HEK293 (cell line): ENCODE measurements around the gene C7orf33.

Experiments used
- CTCF ChIA-PET: fragments of 350-600 bp; formaldehyde crosslinking; extraction: SDS; loops from one replicate; lab custom pipeline; 2021; ENCODE audit warnings: antibody characterized with exemption; lab: Yijun Ruan, JAX
- POLR2A ChIA-PET: fragments of 300-600 bp; formaldehyde crosslinking; extraction: SDS; loops from one replicate; lab custom pipeline; 2020; ENCODE audit warnings: antibody characterized with exemption, inconsistent platforms; lab: Yijun Ruan, JAX
- H3K27ac ChIP-seq: fragments of 200-500 bp; sonication (Bioruptor generic); 2 replicates; pipeline ENCODE4 v1.5.1; 2014; ENCODE audit warnings: low read depth, low read length, control low read depth, inconsistent platforms; ENCODE audit errors: extremely low read depth
- H3K36me3 ChIP-seq, 2 experiments: fragments of 200-500 bp in 1 of 2; sonication (Bioruptor generic) in 1 of 2; 1 replicate in 1 of 2; 2 replicates in 1 of 2; pipeline ENCODE4 v1.5.1; 2014 to 2017; ENCODE audit warnings: inconsistent platforms in 2 of 2, low read length in 2 of 2; ENCODE audit not compliant: control insufficient read depth in 2 of 2, insufficient read depth in 1 of 2
- H3K4me1 ChIP-seq: fragments of 200-500 bp; sonication (Bioruptor generic); 2 replicates; pipeline ENCODE4 v1.5.1; 2014; ENCODE audit warnings: mild to moderate bottlenecking, low read length, inconsistent platforms; ENCODE audit not compliant: control insufficient read depth, insufficient read depth
- H3K4me3 ChIP-seq: 2 replicates; pipeline ENCODE4 v1.5.1; 2011; ENCODE audit warnings: low read depth, mild to moderate bottlenecking, control low read depth, low read length, moderate library complexity
- H3K9me3 ChIP-seq: fragments of 200-500 bp; sonication (Bioruptor generic); 2 replicates; pipeline ENCODE4 v1.5.1; 2014; ENCODE audit warnings: low read depth, low read length, inconsistent platforms; ENCODE audit not compliant: control insufficient read depth, insufficient read depth
- BCL11B ChIP-seq: fragments of 450-650 bp; formaldehyde crosslinking; IDR thresholded peaks from 2 replicates; pipeline ENCODE4 v1.5.1; 2016; ENCODE audit warnings: low read depth, missing biosample characterization, missing genetic modification characterization
- BCL6B ChIP-seq: fragments of 450-650 bp; formaldehyde crosslinking; IDR thresholded peaks from 2 replicates; pipeline ENCODE4 v1.5.1; 2017; ENCODE audit warnings: missing biosample characterization, missing genetic modification characterization
- IKZF3 ChIP-seq: fragments of 450-650 bp; IDR thresholded peaks from 2 replicates; pipeline ENCODE4 v1.5.0; 2018; ENCODE audit warnings: missing biosample characterization, mild to moderate bottlenecking, missing genetic modification characterization, moderate library complexity
- KLF8 ChIP-seq: fragments of 450-650 bp; formaldehyde crosslinking; IDR thresholded peaks from 2 replicates; pipeline ENCODE4 v1.5.1; 2016; ENCODE audit warnings: missing biosample characterization, missing genetic modification characterization
- MZF1 ChIP-seq: fragments of 450-650 bp; formaldehyde crosslinking; IDR thresholded peaks from 2 replicates; pipeline ENCODE4 v1.5.1; 2017; ENCODE audit warnings: missing biosample characterization, missing genetic modification characterization, borderline replicate concordance
- OSR2 ChIP-seq: fragments of 450-650 bp; formaldehyde crosslinking; IDR thresholded peaks from 2 replicates; pipeline ENCODE4 v1.5.1; 2016; ENCODE audit warnings: missing biosample characterization, missing genetic modification characterization
- PATZ1 ChIP-seq: fragments of 450-650 bp; formaldehyde crosslinking; IDR thresholded peaks from 2 replicates; pipeline ENCODE4 v1.5.1; 2016; ENCODE audit warnings: missing biosample characterization, missing genetic modification characterization
- PBX3 ChIP-seq: sonication (generic); formaldehyde crosslinking; IDR thresholded peaks from 2 replicates; pipeline ENCODE4 v1.8.1; 2022; ENCODE audit warnings: mild to moderate bottlenecking, moderate library complexity, missing genetic modification reagents
- PRDM6 ChIP-seq: fragments of 450-650 bp; formaldehyde crosslinking; IDR thresholded peaks from 2 replicates; pipeline ENCODE4 v1.5.1; 2017; ENCODE audit warnings: missing biosample characterization, missing genetic modification characterization
- SCRT2 ChIP-seq: fragments of 450-650 bp; formaldehyde crosslinking; IDR thresholded peaks from 2 replicates; pipeline ENCODE4 v1.5.1; 2016; ENCODE audit warnings: missing biosample characterization, missing genetic modification characterization
- SP3 ChIP-seq: fragments of 450-650 bp; formaldehyde crosslinking; IDR thresholded peaks from 2 replicates; pipeline ENCODE4 v1.5.1; 2016; ENCODE audit warnings: missing biosample characterization, missing genetic modification characterization
- ZNF341 ChIP-seq: fragments of 450-650 bp; formaldehyde crosslinking; IDR thresholded peaks from 2 replicates; pipeline ENCODE4; 2016; ENCODE audit warnings: low read depth, missing biosample characterization, missing genetic modification characterization
- ZNF404 ChIP-seq: fragments of 450-650 bp; formaldehyde crosslinking; IDR thresholded peaks from 2 replicates; pipeline ENCODE4 v1.5.1; 2017; ENCODE audit warnings: missing biosample characterization, missing genetic modification characterization
- ZNF510 ChIP-seq: fragments of 450-650 bp; formaldehyde crosslinking; IDR thresholded peaks from 2 replicates; pipeline ENCODE4 v1.5.1; 2018; ENCODE audit warnings: mild to moderate bottlenecking, missing genetic modification characterization, missing biosample characterization; ENCODE audit not compliant: insufficient replicate concordance
- ZNF571 ChIP-seq: fragments of 450-650 bp; formaldehyde crosslinking; IDR thresholded peaks from 2 replicates; pipeline ENCODE4 v1.5.0; 2017; ENCODE audit warnings: missing biosample characterization, missing genetic modification characterization
- ZNF664 ChIP-seq: fragments of 450-650 bp; formaldehyde crosslinking; IDR thresholded peaks from 2 replicates; pipeline ENCODE4 v1.5.1; 2016; ENCODE audit warnings: missing biosample characterization, missing genetic modification characterization
- ZNF791 ChIP-seq: fragments of 450-650 bp; formaldehyde crosslinking; IDR thresholded peaks from 2 replicates; pipeline ENCODE4 v1.5.1; 2016; ENCODE audit warnings: missing biosample characterization, missing genetic modification characterization

C7orf33 gene

GRCh38 chr7:148607151-148607661, 16.6 kb downstream of the C7orf33 start:
- POLR2A ChIA-PET, result no interaction called here
- H3K4me3 ChIP-seq, result no peak overlapping the region
- TF ChIP-seq ZNF341, result no peak
- TF ChIP-seq ZNF404 (tag by site-specific recombination), result no peak
- TF ChIP-seq KLF8, result no peak
- no peak for TF ChIP-seq PRDM6 (tag by site-specific recombination)
- TF ChIP-seq SP3 (tag by site-specific recombination), result no peak
- no peak for TF ChIP-seq BCL6B (tag by site-specific recombination)
- no peak for TF ChIP-seq PATZ1
- TF ChIP-seq, all 188 proteins: peak for 0
- H3K36me3 ChIP-seq, result no peaks in the 10 kb centered on the region
- no peak overlapping the region for H3K27ac ChIP-seq
- no peaks in the 10 kb centered on the region for H3K9me3 ChIP-seq
- H3K4me1 ChIP-seq, result no peaks in the 10 kb centered on the region
- CTCF ChIA-PET, result no interaction called here

- ChIA-PET CTCF (interaction anchor here (0.6 to 0.7 kb wide), 4 partner anchors 33 to 183 kb away, joined by 3 to 7 read pairs (median 5); no protein-coding TSS in a partner anchor), POLR2A (interaction anchor here (0.7 kb wide), 2 partner anchors 956 to 974 kb away, joined by 3 read pairs; no protein-coding TSS in a partner anchor)
- H3K27ac ChIP-seq, result no peak overlapping the region
These were observed 18.6 kb downstream of the C7orf33 start for GRCh38 chr7:148609045-148609725.

GRCh38 chr7:148611692-148612091, 21.1 kb downstream of the C7orf33 start:
- TF ChIP-seq ZNF791 (tag by site-specific recombination) (no peak), ZNF571 (tag by site-specific recombination) (no peak)
- H3K27ac ChIP-seq, result no peak overlapping the region
- ChIA-PET CTCF (no interaction called here), POLR2A (no interaction called here)
- H3K4me1 ChIP-seq, result no peaks in the 10 kb centered on the region
- no peaks in the 10 kb centered on the region for H3K9me3 ChIP-seq
- no peak overlapping the region for H3K4me3 ChIP-seq
- H3K36me3 ChIP-seq, result no peaks in the 10 kb centered on the region

More at GRCh38 chr7:148609045-148609725, 18.6 kb downstream of the C7orf33 start:
- Histone ChIP-seq H3K4me3 (no peak overlapping the region), H3K36me3 (no peaks in the 10 kb centered on the region), H3K9me3 (no peaks in the 10 kb centered on the region), H3K4me1 (no peaks in the 10 kb centered on the region)
- TF ChIP-seq BCL11B (tag by site-specific recombination), result no peak
- peak; percentile 65; the same call in 1 of the 2 replicates for TF ChIP-seq ZNF664
- TF ChIP-seq SCRT2 (tag by site-specific recombination), result no peak
- no peak for TF ChIP-seq ZNF510
- TF ChIP-seq PBX3 (CRISPR knock-in tag), result no peak
- TF ChIP-seq OSR2, result peak; percentile 65
- TF ChIP-seq IKZF3 (tag by site-specific recombination), result 0 out of 2 replicates have a peak, but pooled peaks have one; percentile 12
- TF ChIP-seq MZF1 (tag by site-specific recombination), result peak; percentile 85; the same call in 1 of the 2 replicates
